PC-3 (cell line): ENCODE results near the gene NUPR1. TPM values are rescaled to one million over a fixed set of nuclear protein-coding genes. Genes with fewer than 3 reads are reported as not detected.

Experiments
- ATAC-seq: fragments of 200-7000 bp; cut with Tn5 transposase; 2 replicates; pipeline ENCODE4 v1.9.1; 2020; ENCODE audit warnings: mild to moderate bottlenecking, moderate library complexity
- BruUV-seq: library from RNA; stranded (reverse); fragments of 400-500 nt; replicated peaks from 2 replicates; lab custom pipeline; 2021; lab: Mats Ljungman, UMichigan
- CTCF ChIA-PET: fragments of 300-600 bp; sonication (Branson Sonifier 250); formaldehyde crosslinking; loops from one replicate; lab custom pipeline; 2022; ENCODE audit warnings: antibody characterized with exemption; lab: Charles Lee
- POLR2A ChIA-PET: fragments of 300-600 bp; sonication (Branson Sonifier 250); formaldehyde crosslinking; loops from one replicate; lab custom pipeline; 2022; ENCODE audit warnings: antibody characterized with exemption; ENCODE audit not compliant: unreplicated experiment; lab: Charles Lee
- DNase-seq: peaks from one replicate; pipeline ENCODE4 v3.0.0-alpha.2; 2015
- H2AFZ ChIP-seq: fragments of 300-600 bp; sonication (generic); 2 replicates; pipeline ENCODE4 v1.6.0; 2016; ENCODE audit warnings: antibody characterized with exemption, low read length
- H3F3A ChIP-seq: fragments of 300-600 bp; sonication (generic); one replicate; pipeline ENCODE4 v1.6.0; 2017; ENCODE audit warnings: antibody characterized with exemption, low read length, control low read depth, mild to moderate bottlenecking; ENCODE audit not compliant: unreplicated experiment
- H3K27ac ChIP-seq: fragments of 300-600 bp; sonication (generic); 2 replicates; pipeline ENCODE4 v1.5.1; 2016; ENCODE audit warnings: mild to moderate bottlenecking, low read length
- H3K27me3 ChIP-seq: fragments of 300-600 bp; sonication (generic); 2 replicates; pipeline ENCODE4 v1.6.1; 2016; ENCODE audit warnings: low read length, mixed read lengths
- H3K36me3 ChIP-seq: fragments of 300-600 bp; sonication (generic); 2 replicates; pipeline ENCODE4 v1.6.1; 2016; ENCODE audit warnings: low read depth, mixed run types, low read length, mixed read lengths
- H3K4me1 ChIP-seq: fragments of 300-600 bp; sonication (generic); 2 replicates; pipeline ENCODE4 v1.5.1; 2016; ENCODE audit warnings: low read length; ENCODE audit not compliant: insufficient read depth
- H3K4me2 ChIP-seq: fragments of 300-600 bp; sonication (generic); 2 replicates; pipeline ENCODE4 v1.6.0; 2016; ENCODE audit warnings: low read length
- H3K4me3 ChIP-seq: fragments of 300-600 bp; sonication (generic); 2 replicates; pipeline ENCODE4 v1.5.1; 2016; ENCODE audit warnings: mild to moderate bottlenecking, low read length, mixed read lengths
- H3K79me2 ChIP-seq: fragments of 300-600 bp; sonication (generic); 2 replicates; pipeline ENCODE4 v1.6.1; 2017; ENCODE audit warnings: low read length, mixed read lengths
- H3K9ac ChIP-seq: fragments of 300-600 bp; sonication (generic); 2 replicates; pipeline ENCODE4 v1.6.0; 2016; ENCODE audit warnings: mild to moderate bottlenecking, low read length
- H3K9me2 ChIP-seq: fragments of 300-600 bp; sonication (generic); replicated peaks from 2 replicates; pipeline ENCODE4 v1.6.1; 2016; ENCODE audit warnings: mixed run types, low read length, mixed read lengths
- H3K9me3 ChIP-seq: fragments of 300-600 bp; sonication (generic); 2 replicates; pipeline ENCODE4 v1.6.1; 2016; ENCODE audit warnings: low read length, mixed read lengths
- H4K20me1 ChIP-seq: fragments of 300-600 bp; sonication (generic); 2 replicates; pipeline ENCODE4 v1.6.1; 2016; ENCODE audit warnings: low read length, mixed read lengths
- CTCF ChIP-seq: fragments of 300-600 bp; sonication (generic); conservative IDR thresholded peaks from 2 replicates; pipeline ENCODE4 v1.5.1; 2017; ENCODE audit warnings: antibody characterized with exemption, low read depth, mild to moderate bottlenecking, low read length
- EZH2 ChIP-seq: fragments of 300-600 bp; sonication (generic); IDR thresholded peaks from one replicate; pipeline ENCODE4 v1.6.1; 2017; ENCODE audit warnings: antibody characterized with exemption, mild to moderate bottlenecking, low read length; ENCODE audit not compliant: unreplicated experiment
- EZH2phosphoT487 ChIP-seq: fragments of 300-600 bp; sonication (generic); IDR thresholded peaks from 2 replicates; pipeline ENCODE4 v1.6.1; 2018; ENCODE audit warnings: mild to moderate bottlenecking, antibody characterized with exemption, low read length, borderline replicate concordance
- intact Hi-C: fragments of 100-400 bp; cut with micrococcal nuclease; formaldehyde crosslinking; loops from 2 replicates; pipeline ENCODE4 v1.9.0; 2023
- total RNA-seq: library from RNA; depleted of rRNA; stranded (reverse); fragments of >200 nt; gene quantifications from 2 replicates; pipeline ENCODE4 v1.2.3, GENCODE V29; 2014

Gene NUPR1
- total RNA-seq, 1 experiment from 2014 or later, result 16.5 TPM

- BruUV-seq, result no TSS peak
- no peaks in the 10 kb centered on the region for H3K36me3 ChIP-seq
- DNase-seq (no peak), ATAC-seq (peak; percentile 59)
- ChIA-PET POLR2A (no interaction called here), CTCF (interaction anchor here (0.7 kb wide), 1 partner anchor 26 kb away, joined by 5 read pairs; no protein-coding TSS in a partner anchor)
- no peaks in the 10 kb centered on the region for H3K9me3 ChIP-seq
- no peaks in the 10 kb centered on the region for H3K79me2 ChIP-seq
- no peaks in the 10 kb centered on the region for H3K9me2 ChIP-seq
- no peak overlapping the region for H3K4me2 ChIP-seq
- H3K27ac ChIP-seq, result no peak overlapping the region
- H3K9ac ChIP-seq, result no peak overlapping the region
- intact Hi-C loops, result no loop called here
- TF ChIP-seq EZH2 (no peak), CTCF (no peak), EZH2phosphoT487 (no peak)
- no peaks in the 10 kb centered on the region for H3K27me3 ChIP-seq
- H3F3A ChIP-seq, result no peaks in the 10 kb centered on the region
- H3K4me3 ChIP-seq, result no peak overlapping the region
- H3K4me1 ChIP-seq, result peaks cover 3% of the 10 kb centered on the region; the same call in 1 of the 2 replicates
- H4K20me1 ChIP-seq, result no peaks in the 10 kb centered on the region
- no peak overlapping the region for H2AFZ ChIP-seq
Observed at GRCh38 chr16:28575446-28576109, 36.8 kb upstream of the NUPR1 start.

GRCh38 chr16:28574925-28575324 is 36.2 kb upstream of the NUPR1 start:
- H3K36me3 ChIP-seq, result no peaks in the 10 kb centered on the region
- intact Hi-C loops, result no loop called here
- no peak overlapping the region for H3K4me3 ChIP-seq
- no peak overlapping the region for H3K9ac ChIP-seq
- no peak for TF ChIP-seq EZH2
- TF ChIP-seq EZH2phosphoT487, result no peak
- TF ChIP-seq CTCF, result no peak
- no peaks in the 10 kb centered on the region for H3K27me3 ChIP-seq
- H3K4me2 ChIP-seq, result no peak overlapping the region
- no peaks in the 10 kb centered on the region for H3K9me2 ChIP-seq
- no TSS peak for BruUV-seq
- H3K9me3 ChIP-seq, result no peaks in the 10 kb centered on the region
- CTCF ChIA-PET, result interaction anchor here (0.7 kb wide), 1 partner anchor 25 kb away, joined by 5 read pairs; no protein-coding TSS in a partner anchor
- H3K79me2 ChIP-seq, result no peaks in the 10 kb centered on the region
- POLR2A ChIA-PET, result no interaction called here
- no peaks in the 10 kb centered on the region for H4K20me1 ChIP-seq
- H3F3A ChIP-seq, result no peaks in the 10 kb centered on the region
- no peak overlapping the region for H3K27ac ChIP-seq
- DNase-seq (no peak), ATAC-seq (no peak)
- H2AFZ ChIP-seq, result no peak overlapping the region
- peaks cover 3% of the 10 kb centered on the region; the same call in 1 of the 2 replicates for H3K4me1 ChIP-seq
